ENCODE results near the gene RFC2. TPM values are rescaled to one million over a fixed set of nuclear protein-coding genes. Genes with fewer than 3 reads are reported as not detected.

Gene RFC2
- total RNA-seq, 1 donor from 2014 or later, result 30.0 TPM

DNA sequence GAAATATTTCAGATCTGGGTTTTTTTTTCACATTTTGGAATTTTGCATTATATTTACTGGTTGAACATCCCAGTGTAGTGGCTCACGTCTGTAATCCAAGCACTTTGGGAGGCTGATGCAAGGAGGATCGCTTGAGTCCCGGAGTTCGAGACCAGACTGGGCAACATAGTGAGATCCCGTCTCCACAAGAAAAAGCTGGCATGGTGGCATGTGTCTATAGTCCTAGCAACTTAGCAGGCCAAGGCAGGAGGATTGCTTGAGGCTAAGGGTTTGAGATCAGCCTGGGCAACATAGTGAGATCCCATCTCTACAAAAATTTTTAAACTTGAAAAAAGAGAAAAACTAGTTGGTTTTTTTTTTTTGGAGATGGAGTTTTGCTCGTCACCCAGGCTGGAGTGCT, 6.0 kb downstream of the RFC2 start:
- no peak overlapping the region for H3K4me3 Mint-ChIP-seq
- peaks cover 2% of the 10 kb centered on the region for H3K4me1 Mint-ChIP-seq
- DNase-seq (ENCODE audit: low spot score in 2 of 2, unreplicated experiment in 2 of 2), result no peak
- peaks cover 40% of the 10 kb centered on the region for H3K36me3 Mint-ChIP-seq
- no peaks in the 10 kb centered on the region for H3K9me3 Mint-ChIP-seq
- H3K27me3 Mint-ChIP-seq (ENCODE audit: low read depth), result no peaks in the 10 kb centered on the region
- TF ChIP-seq, protein P1, sequence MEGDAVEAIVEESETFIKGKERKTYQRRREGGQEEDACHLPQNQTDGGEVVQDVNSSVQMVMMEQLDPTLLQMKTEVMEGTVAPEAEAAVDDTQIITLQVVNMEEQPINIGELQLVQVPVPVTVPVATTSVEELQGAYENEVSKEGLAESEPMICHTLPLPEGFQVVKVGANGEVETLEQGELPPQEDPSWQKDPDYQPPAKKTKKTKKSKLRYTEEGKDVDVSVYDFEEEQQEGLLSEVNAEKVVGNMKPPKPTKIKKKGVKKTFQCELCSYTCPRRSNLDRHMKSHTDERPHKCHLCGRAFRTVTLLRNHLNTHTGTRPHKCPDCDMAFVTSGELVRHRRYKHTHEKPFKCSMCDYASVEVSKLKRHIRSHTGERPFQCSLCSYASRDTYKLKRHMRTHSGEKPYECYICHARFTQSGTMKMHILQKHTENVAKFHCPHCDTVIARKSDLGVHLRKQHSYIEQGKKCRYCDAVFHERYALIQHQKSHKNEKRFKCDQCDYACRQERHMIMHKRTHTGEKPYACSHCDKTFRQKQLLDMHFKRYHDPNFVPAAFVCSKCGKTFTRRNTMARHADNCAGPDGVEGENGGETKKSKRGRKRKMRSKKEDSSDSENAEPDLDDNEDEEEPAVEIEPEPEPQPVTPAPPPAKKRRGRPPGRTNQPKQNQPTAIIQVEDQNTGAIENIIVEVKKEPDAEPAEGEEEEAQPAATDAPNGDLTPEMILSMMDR (IDR thresholded peaks at IDR 0.05; ENCODE audit: unreplicated experiment), result no peak
- no peak overlapping the region for H3K27ac Mint-ChIP-seq

DNA sequence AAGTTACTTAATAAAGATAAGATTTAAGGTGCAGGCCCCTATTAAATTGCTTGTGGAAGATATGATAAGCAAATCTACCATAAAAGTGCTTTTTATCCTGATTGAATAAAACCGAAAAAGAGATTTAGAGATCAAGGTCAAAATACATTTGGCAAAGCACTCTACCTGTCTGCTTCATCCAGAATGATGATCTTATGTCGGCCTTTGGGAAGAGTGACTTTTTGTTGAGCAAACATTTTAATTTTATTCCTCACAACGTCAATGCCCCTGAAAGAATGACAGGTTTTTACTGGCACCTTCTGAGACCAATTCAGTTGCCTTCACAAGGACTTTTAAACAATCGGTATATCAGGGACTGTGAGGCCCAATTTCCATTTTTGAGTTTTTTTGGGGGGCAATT, 7.7 kb downstream of the RFC2 start:
- no peak overlapping the region for H3K4me3 Mint-ChIP-seq
- no peaks in the 10 kb centered on the region for H3K9me3 Mint-ChIP-seq
- no peaks in the 10 kb centered on the region for H3K4me1 Mint-ChIP-seq
- TF ChIP-seq, protein P1 (IDR thresholded peaks at IDR 0.05; ENCODE audit: unreplicated experiment), result no peak
- H3K27me3 Mint-ChIP-seq (ENCODE audit: low read depth), result no peaks in the 10 kb centered on the region
- no peak for DNase-seq (ENCODE audit: low spot score in 2 of 2, unreplicated experiment in 2 of 2)
- peaks cover 43% of the 10 kb centered on the region for H3K36me3 Mint-ChIP-seq
- no peak overlapping the region for H3K27ac Mint-ChIP-seq

DNA sequence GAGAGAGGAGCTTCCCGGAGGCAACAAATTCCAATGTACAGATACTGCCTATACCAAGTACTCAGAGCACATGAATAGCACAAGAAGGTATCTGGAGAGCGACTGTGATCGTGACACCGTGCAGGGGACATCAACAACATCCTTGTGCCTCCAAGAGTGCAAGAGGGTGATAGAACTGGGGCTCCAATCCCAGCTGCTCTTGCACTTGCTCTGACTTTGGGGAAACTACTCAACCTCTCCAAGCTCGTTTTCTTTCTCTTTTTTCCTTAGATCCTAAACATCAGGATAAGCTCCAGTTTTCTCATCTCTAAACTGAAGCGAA, 12.1 kb downstream of the RFC2 start:
- TF ChIP-seq, protein P1 (IDR thresholded peaks at IDR 0.05; ENCODE audit: unreplicated experiment), result no peak
- no peaks in the 10 kb centered on the region for H3K4me1 Mint-ChIP-seq
- no peaks in the 10 kb centered on the region for H3K27me3 Mint-ChIP-seq (ENCODE audit: low read depth)
- no peak overlapping the region for H3K4me3 Mint-ChIP-seq
- H3K36me3 Mint-ChIP-seq, result peaks cover 34% of the 10 kb centered on the region
- no peak for DNase-seq (ENCODE audit: low spot score in 2 of 2, unreplicated experiment in 2 of 2)
- no peaks in the 10 kb centered on the region for H3K9me3 Mint-ChIP-seq
- H3K27ac Mint-ChIP-seq, result no peak overlapping the region

DNA sequence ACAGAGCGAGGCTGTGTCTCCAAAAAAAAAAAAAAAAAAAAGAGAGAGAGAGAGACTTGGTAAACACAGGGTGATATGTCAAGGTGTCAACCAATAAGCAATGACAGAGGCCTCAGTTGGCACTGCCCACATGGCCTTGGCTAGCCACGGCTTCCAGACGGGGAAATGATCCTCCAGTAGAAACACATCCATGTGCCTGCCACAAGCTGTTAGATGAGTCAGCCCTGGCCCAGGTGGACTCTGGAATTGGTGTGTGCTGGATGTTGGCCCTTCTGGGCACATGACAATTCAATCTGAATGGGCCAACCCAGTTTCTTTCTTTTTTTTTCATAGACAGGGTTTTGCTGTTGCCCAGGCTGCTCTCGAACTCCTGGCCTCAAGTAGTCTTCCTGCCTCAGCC, 13.7 kb downstream of the RFC2 start:
- Mint-ChIP-seq H3K4me3 (no peak overlapping the region), H3K36me3 (peaks cover 29% of the 10 kb centered on the region), H3K27ac (no peak overlapping the region), H3K27me3 (ENCODE audit: low read depth) (no peaks in the 10 kb centered on the region), H3K9me3 (no peaks in the 10 kb centered on the region), H3K4me1 (no peaks in the 10 kb centered on the region)
- TF ChIP-seq, protein P1 (IDR thresholded peaks at IDR 0.05; ENCODE audit: unreplicated experiment), result no peak
- no peak for DNase-seq (ENCODE audit: low spot score in 2 of 2, unreplicated experiment in 2 of 2)

DNA sequence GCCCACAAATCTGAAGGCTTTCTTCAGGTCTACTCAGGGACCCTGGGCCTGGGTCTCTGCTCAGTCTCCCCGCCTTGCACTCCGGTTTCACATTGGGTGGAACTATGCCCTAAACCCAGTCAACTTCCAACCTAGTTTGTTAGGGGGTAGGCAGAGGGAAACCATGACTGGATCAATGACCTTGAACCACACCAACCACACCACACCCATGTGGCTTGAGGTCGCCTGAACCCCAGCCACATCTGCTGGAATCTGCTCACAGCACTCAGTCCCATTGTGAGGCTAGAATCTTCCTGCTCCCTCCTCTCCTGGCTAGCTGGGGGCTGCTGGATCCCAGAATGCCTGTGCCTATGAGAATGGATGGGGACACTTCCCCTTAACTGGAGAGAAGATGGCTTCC, 17.9 kb downstream of the RFC2 start:
- Mint-ChIP-seq H3K36me3 (peaks cover 29% of the 10 kb centered on the region), H3K27me3 (ENCODE audit: low read depth) (no peaks in the 10 kb centered on the region), H3K9me3 (no peaks in the 10 kb centered on the region), H3K4me3 (no peak overlapping the region), H3K27ac (no peak overlapping the region), H3K4me1 (no peaks in the 10 kb centered on the region)
- TF ChIP-seq, protein P1 (IDR thresholded peaks at IDR 0.05; ENCODE audit: unreplicated experiment), result no peak
- no peak for DNase-seq (ENCODE audit: low spot score in 2 of 2, unreplicated experiment in 2 of 2)
